RWPE2 (cell line): ENCODE data around the gene RSU1.

Source experiments
- ATAC-seq: fragments of 200-7000 bp; cut with Tn5 transposase; 3 replicates; pipeline ENCODE4 v1.9.1; 2021; ENCODE audit warnings: low read depth
- DNase-seq: peaks from one replicate; pipeline ENCODE4 v3.0.0-alpha.2; 2020; ENCODE audit warnings: low spot score
- H3K27ac ChIP-seq: fragments of 450-650 bp; 2 replicates; pipeline ENCODE4 v1.5.1; 2017; ENCODE audit warnings: mild to moderate bottlenecking; ENCODE audit not compliant: poor library complexity, severe bottlenecking
- H3K27me3 ChIP-seq: fragments of 250-450 bp; sonication (Bioruptor Pico); 2 replicates; pipeline ENCODE4 v1.5.1; 2021; ENCODE audit warnings: mild to moderate bottlenecking, moderate library complexity; ENCODE audit not compliant: insufficient read depth, poor library complexity, severe bottlenecking
- H3K36me3 ChIP-seq: fragments of 250-450 bp; sonication (Bioruptor Pico); 2 replicates; pipeline ENCODE4 v1.5.1; 2020; ENCODE audit warnings: low read depth, mild to moderate bottlenecking, moderate library complexity
- H3K4me1 ChIP-seq: fragments of 250-450 bp; sonication (Bioruptor Pico); 2 replicates; pipeline ENCODE4 v1.5.1; 2021; ENCODE audit warnings: mild to moderate bottlenecking, moderate library complexity; ENCODE audit not compliant: insufficient read depth, poor library complexity, severe bottlenecking
- H3K4me3 ChIP-seq: fragments of 250-450 bp; sonication (Bioruptor Pico); 2 replicates; pipeline ENCODE4 v1.5.1; 2021; ENCODE audit warnings: mild to moderate bottlenecking, moderate library complexity; ENCODE audit not compliant: severe bottlenecking
- H3K9me3 ChIP-seq: fragments of 250-450 bp; sonication (Bioruptor Pico); 2 replicates; pipeline ENCODE4 v1.5.1; 2021; ENCODE audit warnings: mild to moderate bottlenecking, moderate library complexity; ENCODE audit not compliant: severe bottlenecking
- TF ChIP-seq, protein P1 (sequence below): fragments of 450-650 bp; IDR thresholded peaks from one replicate; pipeline ENCODE4 v1.5.1; 2017; ENCODE audit warnings: mild to moderate bottlenecking, moderate library complexity; ENCODE audit not compliant: poor library complexity, severe bottlenecking

Gene RSU1

DNA sequence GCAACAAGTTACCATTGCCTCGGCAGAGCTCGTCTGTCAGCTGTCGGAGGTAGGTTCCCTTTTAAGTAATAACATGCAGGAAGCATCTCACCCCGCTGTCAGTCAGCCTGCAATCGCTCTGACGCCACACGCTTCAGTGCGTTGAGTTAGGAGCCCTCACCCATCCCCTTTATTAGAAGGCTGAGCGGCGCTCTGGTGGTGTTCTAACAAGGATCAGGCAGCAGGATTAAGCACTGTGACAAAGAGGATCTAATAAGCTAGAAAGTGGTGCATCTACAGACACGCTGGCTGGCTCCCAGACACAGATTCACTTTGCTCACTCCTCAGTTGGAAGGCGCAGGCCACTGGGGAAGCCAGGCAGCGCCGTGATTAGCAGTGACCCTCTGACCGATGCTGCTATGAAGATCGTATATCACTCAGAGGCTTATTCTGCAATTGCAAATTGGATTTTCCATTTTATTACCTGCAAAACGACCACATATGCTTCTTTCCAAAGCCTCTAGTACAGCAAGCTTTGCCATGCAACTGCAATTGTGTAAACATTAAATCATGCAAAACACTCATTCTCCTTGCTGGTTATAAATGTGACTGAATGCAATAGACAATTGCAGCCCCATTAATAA is 117.7 kb downstream of the RSU1 start:
- no peak for ATAC-seq
- TF ChIP-seq, protein P1, sequence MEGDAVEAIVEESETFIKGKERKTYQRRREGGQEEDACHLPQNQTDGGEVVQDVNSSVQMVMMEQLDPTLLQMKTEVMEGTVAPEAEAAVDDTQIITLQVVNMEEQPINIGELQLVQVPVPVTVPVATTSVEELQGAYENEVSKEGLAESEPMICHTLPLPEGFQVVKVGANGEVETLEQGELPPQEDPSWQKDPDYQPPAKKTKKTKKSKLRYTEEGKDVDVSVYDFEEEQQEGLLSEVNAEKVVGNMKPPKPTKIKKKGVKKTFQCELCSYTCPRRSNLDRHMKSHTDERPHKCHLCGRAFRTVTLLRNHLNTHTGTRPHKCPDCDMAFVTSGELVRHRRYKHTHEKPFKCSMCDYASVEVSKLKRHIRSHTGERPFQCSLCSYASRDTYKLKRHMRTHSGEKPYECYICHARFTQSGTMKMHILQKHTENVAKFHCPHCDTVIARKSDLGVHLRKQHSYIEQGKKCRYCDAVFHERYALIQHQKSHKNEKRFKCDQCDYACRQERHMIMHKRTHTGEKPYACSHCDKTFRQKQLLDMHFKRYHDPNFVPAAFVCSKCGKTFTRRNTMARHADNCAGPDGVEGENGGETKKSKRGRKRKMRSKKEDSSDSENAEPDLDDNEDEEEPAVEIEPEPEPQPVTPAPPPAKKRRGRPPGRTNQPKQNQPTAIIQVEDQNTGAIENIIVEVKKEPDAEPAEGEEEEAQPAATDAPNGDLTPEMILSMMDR = no peak

DNA sequence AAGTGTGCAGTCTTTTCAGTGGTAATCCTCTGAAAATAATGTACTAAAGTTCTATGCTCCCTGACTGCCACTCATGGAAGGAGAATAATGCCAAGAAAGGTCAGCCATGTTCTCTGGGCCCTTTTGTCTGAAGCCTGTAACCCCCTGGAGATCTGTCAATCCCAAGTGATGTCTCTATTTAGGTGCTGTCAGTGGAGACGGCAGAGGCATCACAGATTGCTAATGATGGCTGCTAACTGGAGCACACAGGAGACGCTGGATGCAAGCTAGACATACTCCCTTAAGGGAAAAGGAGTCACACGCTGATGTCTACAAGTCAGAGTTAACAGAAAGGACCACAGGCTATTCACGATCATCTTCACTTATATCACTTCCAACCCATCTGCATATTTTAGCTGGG is 118.8 kb downstream of the RSU1 start:
- Histone ChIP-seq H3K27me3 (no peaks in the 10 kb centered on the region), H3K9me3 (no peaks in the 10 kb centered on the region), H3K4me1 (no peaks in the 10 kb centered on the region), H3K36me3 (no peaks in the 10 kb centered on the region), H3K4me3 (no peak overlapping the region), H3K27ac (no peak overlapping the region)
- DNase-seq = no peak
- no peak for ATAC-seq
- TF ChIP-seq, protein P1 = no peak

More for the DNA sequence above, 117.7 kb downstream of the RSU1 start:
- no peak overlapping the region for H3K27ac ChIP-seq
- no peak for DNase-seq
- no peaks in the 10 kb centered on the region for H3K27me3 ChIP-seq
- no peaks in the 10 kb centered on the region for H3K4me1 ChIP-seq
- no peak overlapping the region for H3K4me3 ChIP-seq
- H3K9me3 ChIP-seq = no peaks in the 10 kb centered on the region
- no peaks in the 10 kb centered on the region for H3K36me3 ChIP-seq

DNA sequence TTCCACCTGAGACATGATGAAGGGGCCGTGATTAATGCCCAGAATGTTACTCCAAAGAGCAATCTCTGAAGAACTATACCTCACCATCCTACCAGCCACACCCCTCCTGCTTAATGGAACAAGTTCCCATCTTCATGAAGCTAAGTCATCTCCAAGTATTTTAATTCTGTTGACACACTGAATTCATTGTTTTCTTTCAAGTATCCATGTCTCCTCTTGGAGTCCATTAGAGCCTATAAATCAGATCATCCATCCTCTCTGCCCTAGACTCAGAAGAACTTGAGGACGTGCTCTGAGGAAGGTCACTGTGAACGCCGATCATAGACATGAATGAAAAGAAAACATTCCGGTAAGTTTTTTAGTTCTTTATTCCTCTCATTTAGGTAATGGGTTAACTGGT is 126.8 kb downstream of the RSU1 start:
- no peak for DNase-seq
- no peak overlapping the region for H3K4me3 ChIP-seq
- no peaks in the 10 kb centered on the region for H3K27me3 ChIP-seq
- no peaks in the 10 kb centered on the region for H3K36me3 ChIP-seq
- no peak for ATAC-seq
- TF ChIP-seq, protein P1 = no peak
- no peaks in the 10 kb centered on the region for H3K4me1 ChIP-seq
- H3K9me3 ChIP-seq = no peaks in the 10 kb centered on the region
- no peak overlapping the region for H3K27ac ChIP-seq

DNA sequence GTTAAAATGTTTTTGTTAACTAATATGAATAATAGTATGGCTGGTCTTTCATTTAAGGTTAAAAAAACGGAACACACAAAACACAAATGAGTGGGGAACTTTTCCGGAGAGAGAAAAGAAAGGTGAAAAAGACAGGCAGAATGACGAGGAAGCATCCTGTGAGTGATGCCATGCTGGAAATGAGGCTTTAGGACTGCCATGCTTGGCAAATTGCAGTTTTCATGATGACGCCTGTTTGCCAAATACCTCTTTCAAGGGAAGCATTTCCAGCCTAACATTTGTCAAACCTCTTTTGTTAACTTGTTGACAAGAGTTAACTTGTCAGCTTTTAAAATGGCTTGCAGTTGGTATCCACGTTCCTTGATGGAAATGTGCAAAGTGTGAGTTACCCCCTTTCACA is 127.5 kb downstream of the RSU1 start:
- Histone ChIP-seq H3K27ac (no peak overlapping the region), H3K4me1 (no peaks in the 10 kb centered on the region), H3K9me3 (no peaks in the 10 kb centered on the region), H3K27me3 (no peaks in the 10 kb centered on the region), H3K4me3 (no peak overlapping the region), H3K36me3 (no peaks in the 10 kb centered on the region)
- no peak for ATAC-seq
- TF ChIP-seq, protein P1 = no peak
- DNase-seq = no peak

DNA sequence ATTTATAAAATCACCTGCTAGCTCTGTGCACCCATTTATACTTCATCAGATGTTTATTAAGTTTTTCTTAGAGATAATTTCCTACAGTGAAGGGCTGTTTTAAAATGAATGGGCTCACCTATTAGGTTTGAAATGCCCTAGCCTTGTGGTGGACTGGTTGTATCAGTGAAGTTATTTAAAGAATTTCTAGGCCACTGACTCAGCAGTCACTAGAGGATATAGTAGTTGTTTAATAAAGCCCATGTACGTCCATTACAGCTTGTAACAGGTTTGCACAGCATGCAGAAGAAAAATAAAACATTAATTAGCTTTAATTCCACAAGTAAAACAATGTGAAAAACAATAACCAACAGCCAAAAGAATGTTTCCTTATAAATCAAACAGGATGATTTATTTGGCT is 128.0 kb downstream of the RSU1 start:
- no peak for ATAC-seq
- TF ChIP-seq, protein P1 = no peak
- H3K27ac ChIP-seq = no peak overlapping the region

More for the DNA sequence above, 128.0 kb downstream of the RSU1 start:
- H3K36me3 ChIP-seq = no peaks in the 10 kb centered on the region
- no peaks in the 10 kb centered on the region for H3K27me3 ChIP-seq
- H3K4me1 ChIP-seq = no peaks in the 10 kb centered on the region
- H3K9me3 ChIP-seq = no peaks in the 10 kb centered on the region
- no peak for DNase-seq
- no peak overlapping the region for H3K4me3 ChIP-seq
